DND-41 (cell line): ENCODE measurements around the gene GNAT1.

Experiments
- ATAC-seq: fragments of 200-7000 bp; cut with Tn5 transposase; 3 replicates; pipeline ENCODE4 v1.9.1; 2021; ENCODE audit warnings: low read depth; ENCODE audit not compliant: insufficient read depth
- DNase-seq: peaks from one replicate; pipeline ENCODE4 v3.0.0-alpha.2; 2020
- H2AFZ ChIP-seq: 2 replicates; pipeline ENCODE4 v1.6.0; 2012; ENCODE audit warnings: low read depth, low read length
- H3K27ac ChIP-seq: 2 replicates; pipeline ENCODE4 v1.5.1; 2012; ENCODE audit warnings: low read length, inconsistent platforms
- H3K27me3 ChIP-seq: fragments of 200-600 bp; sonication (generic); 2 replicates; pipeline ENCODE4 v1.6.0; 2012; ENCODE audit warnings: low read length, mild to moderate bottlenecking, inconsistent platforms; ENCODE audit not compliant: insufficient read depth, poor library complexity
- H3K36me3 ChIP-seq: 2 replicates; pipeline ENCODE4 v1.5.1; 2012; ENCODE audit warnings: low read length, inconsistent platforms; ENCODE audit not compliant: insufficient read depth
- H3K4me1 ChIP-seq: 2 replicates; pipeline ENCODE4 v1.5.1; 2012; ENCODE audit warnings: mild to moderate bottlenecking, low read length; ENCODE audit not compliant: insufficient read depth
- H3K4me2 ChIP-seq: 2 replicates; pipeline ENCODE4 v1.6.0; 2012; ENCODE audit warnings: mild to moderate bottlenecking, moderate library complexity, low read length, inconsistent platforms; ENCODE audit not compliant: insufficient read depth
- H3K4me3 ChIP-seq, 2 experiments: fragments of 200-600 bp in 1 of 2; shearing (Covaris generic) in 1 of 2; 2 replicates each; pipeline ENCODE4 v1.5.1; 2012 to 2016; ENCODE audit warnings: inconsistent platforms in 2 of 2, low read length in 2 of 2, mild to moderate bottlenecking in 2 of 2, low read depth in 1 of 2, moderate library complexity in 1 of 2
- H3K79me2 ChIP-seq: 2 replicates; pipeline ENCODE4 v1.6.0; 2012; ENCODE audit warnings: low read length, inconsistent platforms; ENCODE audit not compliant: insufficient read depth
- H3K9ac ChIP-seq: 2 replicates; pipeline ENCODE4 v1.6.0; 2012; ENCODE audit warnings: low read depth, mild to moderate bottlenecking, inconsistent platforms, low read length, moderate library complexity
- H3K9me3 ChIP-seq: 2 replicates; pipeline ENCODE4 v1.5.1; 2012; ENCODE audit warnings: low read length, moderate library complexity, mild to moderate bottlenecking, inconsistent platforms; ENCODE audit not compliant: insufficient read depth, severe bottlenecking
- H4K20me1 ChIP-seq: 2 replicates; pipeline ENCODE4 v1.6.0; 2012; ENCODE audit warnings: low read length; ENCODE audit not compliant: insufficient read depth
- CTCF ChIP-seq: IDR thresholded peaks from 2 replicates; pipeline ENCODE4 v1.5.1; 2012; ENCODE audit warnings: borderline replicate concordance, low read length, moderate library complexity, mild to moderate bottlenecking; ENCODE audit not compliant: poor library complexity, severe bottlenecking; ENCODE audit errors: extremely low read depth
- EZH2 ChIP-seq: IDR thresholded peaks from 3 replicates; pipeline ENCODE4 v1.6.1; 2012; ENCODE audit warnings: borderline replicate concordance, low read depth, mild to moderate bottlenecking, moderate library complexity, low read length, inconsistent platforms; ENCODE audit not compliant: severe bottlenecking

GNAT1 gene

GRCh38 chr3:50203809-50204803 lies 12.7 kb downstream of the GNAT1 start:
- no peak overlapping the region for H3K4me2 ChIP-seq
- peaks cover 40% of the 10 kb centered on the region for H3K27me3 ChIP-seq
- H3K36me3 ChIP-seq, result no peaks in the 10 kb centered on the region
- H3K79me2 ChIP-seq, result no peaks in the 10 kb centered on the region
- TF ChIP-seq EZH2 (peak; percentile 26), CTCF (no peak)
- H3K9ac ChIP-seq, result no peak overlapping the region
- no peak overlapping the region for H3K4me3 ChIP-seq
- no peak for ATAC-seq
- H4K20me1 ChIP-seq, result peaks cover 9% of the 10 kb centered on the region; the same call in 1 of the 2 replicates
- no peak overlapping the region for H3K27ac ChIP-seq
- DNase-seq, result no peak
- H3K4me1 ChIP-seq, result no peaks in the 10 kb centered on the region
- H3K9me3 ChIP-seq, result no peaks in the 10 kb centered on the region
- H2AFZ ChIP-seq, result no peak overlapping the region

- Histone ChIP-seq H3K4me3 (no peak within 1 kb of the TSS), H3K9ac (no peak within 1 kb of the TSS), H3K4me2 (no peak within 1 kb of the TSS), H3K27ac (no peak within 1 kb of the TSS), H3K79me2 (no peaks in the 10 kb centered on the region), H4K20me1 (peaks cover 9% of the 10 kb centered on the region; the same call in 1 of the 2 replicates), H3K36me3 (no peaks in the 10 kb centered on the region), H3K9me3 (no peaks in the 10 kb centered on the region), H3K4me1 (no peaks in the 10 kb centered on the region), H2AFZ (no peak within 1 kb of the TSS), H3K27me3 (peaks cover 40% of the 10 kb centered on the region)
- TF ChIP-seq EZH2 (no peak), CTCF (no peak)
- DNase-seq, result no peak
- peak; percentile 55; the same call in 1 of the 3 replicates for ATAC-seq
Measured at GRCh38 chr3:50204804-50205412, 13.5 kb downstream of the GNAT1 start, which contains the start of gene SLC38A3. Gene SLC38A3, plus strand, starts transcription at chr3:50205271. Its CDS starts 8,929 bp downstream, at chr3:50214200.

GRCh38 chr3:50205413-50206276 lies 14.2 kb downstream of the GNAT1 start:
- ATAC-seq (no peak), DNase-seq (no peak)
- Histone ChIP-seq H3K27me3 (peaks cover 40% of the 10 kb centered on the region), H2AFZ (no peak overlapping the region), H3K36me3 (no peaks in the 10 kb centered on the region), H3K4me1 (no peaks in the 10 kb centered on the region), H3K9ac (no peak overlapping the region), H3K79me2 (no peaks in the 10 kb centered on the region), H3K4me2 (no peak overlapping the region), H3K4me3 (no peak overlapping the region), H3K9me3 (no peaks in the 10 kb centered on the region), H3K27ac (no peak overlapping the region), H4K20me1 (peaks cover 9% of the 10 kb centered on the region; the same call in 1 of the 2 replicates)
- TF ChIP-seq CTCF, result no peak
- TF ChIP-seq EZH2, result no peak
